HUES64 (cell line): ENCODE data around the gene ZNF318.

Experiments
- H3K27ac ChIP-seq: 2 replicates; pipeline ENCODE4 v1.7.0; 2013; ENCODE audit warnings: low read depth, low read length, inconsistent platforms
- H3K27me3 ChIP-seq: 2 replicates; pipeline ENCODE4 v1.6.1; 2013; ENCODE audit warnings: mild to moderate bottlenecking, low read length; ENCODE audit not compliant: insufficient read depth
- H3K36me3 ChIP-seq: 2 replicates; pipeline ENCODE4 v1.6.1; 2013; ENCODE audit warnings: mild to moderate bottlenecking, low read length; ENCODE audit not compliant: insufficient read depth
- H3K4me1 ChIP-seq: 2 replicates; pipeline ENCODE4 v1.6.1; 2013; ENCODE audit warnings: mild to moderate bottlenecking, low read length, moderate library complexity; ENCODE audit not compliant: insufficient read depth
- H3K4me3 ChIP-seq: 2 replicates; pipeline ENCODE4 v1.5.1; 2013; ENCODE audit warnings: mild to moderate bottlenecking, low read length, moderate library complexity
- H3K9ac ChIP-seq: 2 replicates; pipeline ENCODE4 v1.6.1; 2013; ENCODE audit warnings: mild to moderate bottlenecking, low read depth, low read length
- H3K9me3 ChIP-seq: 2 replicates; pipeline ENCODE4 v1.6.1; 2013; ENCODE audit warnings: low read depth, low read length; ENCODE audit not compliant: insufficient read depth
- WGBS: fragments of 150-250, 120-280 bp; methylation state at CpG from one replicate; pipeline ENCODE4 v1.1.7; 2013; ENCODE audit warnings: missing lambda C conversion rate; 5-methylcytosine and 5-hydroxymethylcytosine counted together

Gene ZNF318

DNA sequence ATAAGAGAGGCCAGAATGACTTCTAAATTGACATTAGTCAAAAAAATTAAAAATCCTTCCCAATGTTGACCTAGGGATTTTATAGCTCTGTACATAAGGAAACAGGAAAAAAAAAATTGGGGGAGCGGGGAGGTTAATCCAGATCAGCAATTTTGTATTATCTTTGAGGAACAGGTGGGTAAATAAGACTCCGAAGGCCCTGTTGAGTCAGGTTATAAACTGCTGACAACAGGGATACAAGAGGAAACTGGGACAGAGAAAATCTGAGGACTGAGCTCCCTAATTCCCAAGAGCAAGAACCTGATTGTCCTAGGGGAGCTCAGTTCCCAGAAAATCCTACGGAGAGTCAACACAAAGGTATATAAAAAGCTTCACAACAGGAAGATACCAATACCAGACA lies 34.0 kb downstream of the ZNF318 start:
- no peaks in the 10 kb centered on the region for H3K9me3 ChIP-seq
- H3K4me3 ChIP-seq: no peak overlapping the region
- no peaks in the 10 kb centered on the region for H3K27me3 ChIP-seq
- H3K36me3 ChIP-seq: peaks cover 30% of the 10 kb centered on the region
- H3K27ac ChIP-seq: no peak overlapping the region; the same call in 1 of the 2 replicates
- H3K9ac ChIP-seq: no peak overlapping the region
- WGBS: 88% methylated on average over 3 of the region's 3 CpGs
- peaks cover 6% of the 10 kb centered on the region; the same call in 1 of the 2 replicates for H3K4me1 ChIP-seq

- 70% methylated on average over 2 of the region's 2 CpGs for WGBS
- H3K27ac ChIP-seq: no peak overlapping the region
- peaks cover 6% of the 10 kb centered on the region; the same call in 1 of the 2 replicates for H3K4me1 ChIP-seq
- no peaks in the 10 kb centered on the region for H3K9me3 ChIP-seq
- peaks cover 21% of the 10 kb centered on the region for H3K36me3 ChIP-seq
- H3K27me3 ChIP-seq: no peaks in the 10 kb centered on the region
- no peak overlapping the region for H3K9ac ChIP-seq
- no peak overlapping the region for H3K4me3 ChIP-seq
These were observed 34.9 kb downstream of the ZNF318 start for GRCh38 chr6:43334466-43335095.

- Histone ChIP-seq H3K36me3 (no peaks in the 10 kb centered on the region), H3K27ac (no peak overlapping the region), H3K4me3 (no peak overlapping the region), H3K27me3 (no peaks in the 10 kb centered on the region), H3K9me3 (no peaks in the 10 kb centered on the region), H3K4me1 (peaks cover 6% of the 10 kb centered on the region; the same call in 1 of the 2 replicates), H3K9ac (no peak overlapping the region)
- 77% methylated on average over 4 of the region's 4 CpGs for WGBS
These were observed 37.6 kb downstream of the ZNF318 start for GRCh38 chr6:43331891-43332290.

DNA sequence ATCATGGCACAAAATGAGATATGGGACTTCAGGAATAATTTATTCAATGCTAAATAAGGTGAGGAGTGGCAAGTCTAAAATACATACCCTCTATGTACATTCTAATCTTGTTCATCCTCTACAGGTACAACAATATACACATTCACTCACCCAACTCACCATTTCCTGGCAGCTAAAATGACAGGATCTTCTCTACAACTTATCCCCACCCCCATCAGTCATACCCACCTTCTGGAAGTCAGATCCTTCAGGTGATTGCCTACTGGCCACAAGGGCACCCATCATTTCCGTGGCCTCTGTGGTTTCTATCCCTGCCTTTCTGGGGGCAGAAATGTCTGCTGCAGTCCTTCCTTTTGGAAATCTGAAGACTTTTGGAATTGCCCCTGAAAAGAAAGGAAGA lies 38.0 kb downstream of the ZNF318 start:
- no peak overlapping the region for H3K9ac ChIP-seq
- WGBS: 72% methylated on average over 1 of the region's 1 CpG
- no peaks in the 10 kb centered on the region for H3K36me3 ChIP-seq

DNA sequence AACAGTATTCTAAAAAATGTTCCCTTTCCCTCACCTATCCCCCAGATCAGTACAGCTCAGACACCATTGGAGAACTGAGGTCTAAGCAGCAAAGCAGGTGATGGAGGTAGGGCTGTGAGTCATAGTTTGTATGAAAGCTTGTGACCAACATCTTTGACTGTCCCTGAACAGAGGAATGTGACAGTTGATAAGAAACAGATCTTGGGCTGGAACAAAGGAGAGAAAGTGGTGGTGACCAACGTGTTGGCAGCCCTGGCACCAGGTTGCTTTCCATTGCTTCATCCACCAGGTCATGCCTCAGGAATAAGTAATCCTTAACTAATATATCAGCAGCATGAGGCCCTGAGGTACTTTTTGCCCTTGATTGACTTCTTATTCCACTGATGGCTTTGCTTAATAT lies 40.9 kb downstream of the ZNF318 start:
- WGBS: 69% methylated on average over 1 of the region's 1 CpG
- Histone ChIP-seq H3K9me3 (no peaks in the 10 kb centered on the region), H3K9ac (no peak overlapping the region), H3K27me3 (no peaks in the 10 kb centered on the region), H3K36me3 (no peaks in the 10 kb centered on the region), H3K4me1 (no peaks in the 10 kb centered on the region), H3K27ac (no peak overlapping the region), H3K4me3 (no peak overlapping the region)

More for the DNA sequence above, 38.0 kb downstream of the ZNF318 start:
- Histone ChIP-seq H3K4me1 (peaks cover 5% of the 10 kb centered on the region; the same call in 1 of the 2 replicates), H3K9me3 (no peaks in the 10 kb centered on the region), H3K4me3 (no peak overlapping the region), H3K27me3 (no peaks in the 10 kb centered on the region), H3K27ac (no peak overlapping the region)

GRCh38 chr6:43325876-43326275 lies 43.6 kb downstream of the ZNF318 start:
- H3K9me3 ChIP-seq: no peaks in the 10 kb centered on the region
- no peaks in the 10 kb centered on the region for H3K4me1 ChIP-seq
- no peak overlapping the region for H3K9ac ChIP-seq
- no peaks in the 10 kb centered on the region for H3K27me3 ChIP-seq
- H3K36me3 ChIP-seq: no peaks in the 10 kb centered on the region
- WGBS: 92% methylated on average over 1 of the region's 1 CpG
- no peak overlapping the region for H3K4me3 ChIP-seq
- H3K27ac ChIP-seq: no peak overlapping the region

- Histone ChIP-seq H3K4me1 (peaks cover 6% of the 10 kb centered on the region; the same call in 1 of the 2 replicates), H3K27ac (no peak overlapping the region), H3K9ac (no peak overlapping the region), H3K36me3 (no peaks in the 10 kb centered on the region), H3K27me3 (no peaks in the 10 kb centered on the region), H3K4me3 (no peak overlapping the region), H3K9me3 (no peaks in the 10 kb centered on the region)
- WGBS: 67% methylated on average over 1 of the region's 2 CpGs
These were observed 51.4 kb downstream of the ZNF318 start for GRCh38 chr6:43318011-43318410.

- H3K4me1 ChIP-seq: peaks cover 6% of the 10 kb centered on the region
- H3K4me3 ChIP-seq: no peak overlapping the region
- no peaks in the 10 kb centered on the region for H3K9me3 ChIP-seq
- no peak overlapping the region for H3K9ac ChIP-seq
- no peaks in the 10 kb centered on the region for H3K27me3 ChIP-seq
- H3K36me3 ChIP-seq: no peaks in the 10 kb centered on the region
- 50% methylated on average over 1 of the region's 1 CpG for WGBS
- no peak overlapping the region for H3K27ac ChIP-seq
These were observed 55.6 kb downstream of the ZNF318 start for GRCh38 chr6:43313813-43314212.

DNA sequence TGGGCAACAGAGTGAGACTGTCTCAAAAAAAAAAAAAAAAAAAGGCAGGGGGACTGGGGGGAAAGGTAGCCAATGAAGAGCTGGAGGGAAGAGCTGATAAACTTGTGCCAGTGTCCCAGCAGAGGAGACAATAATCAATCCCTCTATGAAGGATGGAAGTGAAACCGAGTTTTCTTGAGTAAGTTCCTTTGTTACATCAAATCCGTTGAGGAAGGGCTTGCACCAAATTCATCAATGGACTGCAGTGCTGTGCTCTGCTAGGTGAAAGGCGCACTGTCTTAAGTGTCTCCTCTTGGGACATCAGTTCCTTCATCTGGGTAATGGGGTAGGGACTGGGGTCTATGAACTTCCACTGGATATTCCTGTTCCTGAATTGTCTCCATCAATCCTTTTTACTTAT lies 57.8 kb downstream of the ZNF318 start:
- no peak overlapping the region for H3K27ac ChIP-seq
- 90% methylated on average over 3 of the region's 3 CpGs for WGBS

DNA sequence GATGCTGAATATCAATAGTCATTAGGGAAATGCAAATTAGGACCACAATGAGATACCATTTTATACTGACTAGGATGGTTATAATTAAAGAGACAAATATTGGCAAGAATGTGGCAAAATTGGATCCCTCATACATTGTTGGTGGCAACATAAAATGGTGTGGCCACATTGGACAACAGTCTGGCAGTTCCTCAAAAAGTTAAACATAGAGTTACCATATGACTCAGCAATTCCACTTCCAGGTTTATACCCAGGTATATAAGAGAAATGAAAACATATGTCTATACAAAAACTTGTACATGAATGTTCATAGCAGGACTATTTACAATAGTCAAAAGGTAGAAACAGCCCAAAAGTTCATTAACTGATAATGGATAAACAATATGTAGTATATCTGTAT lies 58.8 kb downstream of the ZNF318 start:
- Histone ChIP-seq H3K27me3 (no peaks in the 10 kb centered on the region), H3K4me1 (no peaks in the 10 kb centered on the region; the same call in 1 of the 2 replicates), H3K9me3 (no peaks in the 10 kb centered on the region), H3K27ac (no peak overlapping the region), H3K4me3 (no peak overlapping the region), H3K9ac (no peak overlapping the region), H3K36me3 (no peaks in the 10 kb centered on the region)

More for the DNA sequence above, 57.8 kb downstream of the ZNF318 start:
- Histone ChIP-seq H3K9me3 (no peaks in the 10 kb centered on the region), H3K9ac (no peak overlapping the region), H3K27me3 (no peaks in the 10 kb centered on the region), H3K36me3 (no peaks in the 10 kb centered on the region), H3K4me1 (no peaks in the 10 kb centered on the region; the same call in 1 of the 2 replicates), H3K4me3 (no peak overlapping the region)

DNA sequence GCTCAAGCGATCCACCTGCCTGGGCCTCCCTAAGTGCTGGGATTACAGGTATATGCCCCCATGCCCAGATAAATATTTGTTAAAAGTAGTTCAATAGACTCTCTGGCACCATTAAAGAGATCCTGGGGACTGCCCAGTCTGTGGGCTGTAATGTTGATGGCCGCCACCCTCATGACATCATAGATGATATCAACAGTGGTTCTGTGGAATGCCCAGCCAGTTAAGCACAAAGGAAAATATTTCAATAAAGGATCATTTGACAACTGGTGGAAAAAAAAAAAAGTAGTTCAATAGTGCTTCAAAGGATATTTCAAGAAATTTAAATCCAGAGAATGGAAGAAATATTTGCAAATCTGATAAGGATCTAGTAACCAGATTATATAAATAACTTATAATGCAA lies 59.3 kb downstream of the ZNF318 start:
- Histone ChIP-seq H3K27me3 (no peaks in the 10 kb centered on the region), H3K27ac (no peak overlapping the region), H3K9ac (no peak overlapping the region), H3K4me1 (no peaks in the 10 kb centered on the region; the same call in 1 of the 2 replicates), H3K9me3 (no peaks in the 10 kb centered on the region), H3K36me3 (no peaks in the 10 kb centered on the region), H3K4me3 (no peak overlapping the region)
- WGBS: 100% methylated on average over 2 of the region's 2 CpGs
